ENCODE measurements around the gene EFHD1. TPM values are rescaled to one million over a fixed set of nuclear protein-coding genes. Genes with fewer than 3 reads are reported as not detected.
A peak's percentile ranks its signal among the peaks of the same experiment; 100 is the strongest.

The EFHD1 gene
- total RNA-seq, 6 experiments from 2014 or later: 2.0 to 3.4 (median 2.9) TPM

GRCh38 chr2:232610081-232610480 lies 23.3 kb upstream of the EFHD1 start:
- Mint-ChIP-seq H3K27ac (no peak overlapping the region), H3K9me3 (no peaks in the 10 kb centered on the region), H3K36me3 (ENCODE audit: low read depth) (no peaks in the 10 kb centered on the region), H3K27me3 (ENCODE audit: insufficient read depth) (peaks cover 5% of the 10 kb centered on the region), H3K4me3 (no peak overlapping the region), H3K4me1 (ENCODE audit: low read depth) (peaks cover 8% of the 10 kb centered on the region; the same call in 1 of the 2 replicates)
- no peak for TF ChIP-seq CTCF (IDR thresholded peaks at IDR 0.05)
- no peak for DNase-seq

- peaks cover 8% of the 10 kb centered on the region; the same call in 1 of the 2 replicates for H3K4me1 Mint-ChIP-seq (ENCODE audit: low read depth)
- H3K4me3 Mint-ChIP-seq: no peak overlapping the region
- no peaks in the 10 kb centered on the region for H3K9me3 Mint-ChIP-seq
- no peak for TF ChIP-seq CTCF (IDR thresholded peaks at IDR 0.05)
- DNase-seq: no peak
- no peaks in the 10 kb centered on the region for H3K36me3 Mint-ChIP-seq (ENCODE audit: low read depth)
- no peak overlapping the region for H3K27ac Mint-ChIP-seq
- peaks cover 6% of the 10 kb centered on the region for H3K27me3 Mint-ChIP-seq (ENCODE audit: insufficient read depth)
These were observed 22.3 kb upstream of the EFHD1 start for GRCh38 chr2:232611061-232611460.

- Mint-ChIP-seq H3K9me3 (no peaks in the 10 kb centered on the region), H3K4me1 (ENCODE audit: low read depth) (peaks cover 8% of the 10 kb centered on the region; the same call in 1 of the 2 replicates), H3K27me3 (ENCODE audit: insufficient read depth) (peaks cover 7% of the 10 kb centered on the region), H3K4me3 (no peak overlapping the region), H3K27ac (no peak overlapping the region), H3K36me3 (ENCODE audit: low read depth) (no peaks in the 10 kb centered on the region)
- DNase-seq: peak; percentile 42
- peak; percentile 93 for TF ChIP-seq CTCF (IDR thresholded peaks at IDR 0.05)
These were observed 21.7 kb upstream of the EFHD1 start for GRCh38 chr2:232611559-232612218.

- Mint-ChIP-seq H3K27ac (no peak overlapping the region), H3K9me3 (no peaks in the 10 kb centered on the region), H3K27me3 (ENCODE audit: insufficient read depth) (peaks cover 9% of the 10 kb centered on the region), H3K4me3 (no peak overlapping the region), H3K36me3 (ENCODE audit: low read depth) (no peaks in the 10 kb centered on the region), H3K4me1 (ENCODE audit: low read depth) (peaks cover 8% of the 10 kb centered on the region; the same call in 1 of the 2 replicates)
- TF ChIP-seq CTCF (IDR thresholded peaks at IDR 0.05): no peak
- no peak for DNase-seq
These were observed 19.8 kb upstream of the EFHD1 start for GRCh38 chr2:232613538-232614134.

- no peak for TF ChIP-seq CTCF (IDR thresholded peaks at IDR 0.05)
- Mint-ChIP-seq H3K27me3 (ENCODE audit: insufficient read depth) (peaks cover 9% of the 10 kb centered on the region), H3K4me3 (no peak overlapping the region), H3K36me3 (ENCODE audit: low read depth) (no peaks in the 10 kb centered on the region), H3K9me3 (no peaks in the 10 kb centered on the region), H3K27ac (no peak overlapping the region), H3K4me1 (ENCODE audit: low read depth) (peaks cover 8% of the 10 kb centered on the region; the same call in 1 of the 2 replicates)
- DNase-seq: no peak
These were observed 18.1 kb upstream of the EFHD1 start for GRCh38 chr2:232615339-232615738.

All from HFFc6 (cell line).